NCI-H2029 (cell line): ENCODE measurements around the gene SH3GL2.

ENCODE experiments used
- DNase-seq: peaks from one replicate; lab custom pipeline; 2025; lab: John Stamatoyannopoulos, UW

SH3GL2 gene

GRCh38 chr9:17810728-17811571 is 232.1 kb downstream of the SH3GL2 start:
- DNase-seq = peak; percentile 10

- DNase-seq = no peak
Measured at GRCh38 chr9:17813798-17814197, 234.9 kb downstream of the SH3GL2 start.

- DNase-seq = no peak
Measured at GRCh38 chr9:17816431-17817027, 237.7 kb downstream of the SH3GL2 start.

DNA sequence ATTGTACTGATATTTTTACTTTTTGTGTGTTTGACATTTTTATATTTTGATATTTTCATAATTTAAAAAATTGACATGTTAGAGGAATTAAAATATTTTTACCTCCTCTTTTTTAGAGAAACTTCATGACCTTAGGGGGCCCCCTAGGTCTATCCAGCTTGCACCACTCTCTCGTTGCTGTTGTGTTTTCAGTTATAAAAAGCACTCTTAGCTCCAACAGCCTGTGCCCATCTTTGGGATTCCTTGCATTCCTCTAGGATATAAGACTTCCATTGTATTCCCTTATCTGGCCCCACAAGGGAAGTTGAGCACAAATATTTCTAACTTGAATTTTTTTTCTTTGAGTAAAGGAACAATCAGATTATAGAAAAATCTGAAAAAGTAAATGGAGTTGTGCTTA is 245.3 kb downstream of the SH3GL2 start:
- DNase-seq = no peak

DNA sequence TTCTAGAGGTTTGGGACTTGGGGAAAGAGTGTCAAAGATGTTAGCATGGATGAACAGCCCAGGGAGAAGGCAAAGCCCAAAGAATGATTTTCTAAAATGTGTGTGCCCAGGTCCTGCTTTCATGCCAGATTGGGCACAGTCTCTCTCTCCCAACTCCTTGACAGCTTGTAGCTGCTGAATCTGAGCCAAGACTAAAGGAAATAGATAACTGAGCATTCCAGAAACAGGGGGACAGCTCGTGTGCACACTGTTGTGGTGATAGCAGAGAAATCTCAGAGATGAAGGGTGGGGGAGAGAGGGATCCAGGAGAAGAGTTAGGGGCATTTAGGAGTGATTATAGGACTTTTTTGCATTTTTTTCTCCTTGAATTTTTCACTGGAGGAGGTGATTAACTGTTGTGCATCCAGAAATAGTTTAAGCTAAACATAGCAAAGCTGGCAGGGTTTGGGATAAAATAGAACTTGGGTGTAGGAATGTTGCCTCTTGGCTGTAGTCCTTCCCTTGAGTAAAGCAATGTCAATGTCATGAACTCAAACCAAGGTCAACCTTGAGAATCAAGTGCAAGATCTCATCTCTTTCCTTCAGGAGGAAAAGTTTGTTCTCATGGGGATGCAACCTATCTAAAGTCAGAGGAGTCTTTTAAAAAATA is 245.9 kb downstream of the SH3GL2 start:
- no peak for DNase-seq

- DNase-seq = no peak
Measured at GRCh38 chr9:17825265-17825659, 246.4 kb downstream of the SH3GL2 start.

DNA sequence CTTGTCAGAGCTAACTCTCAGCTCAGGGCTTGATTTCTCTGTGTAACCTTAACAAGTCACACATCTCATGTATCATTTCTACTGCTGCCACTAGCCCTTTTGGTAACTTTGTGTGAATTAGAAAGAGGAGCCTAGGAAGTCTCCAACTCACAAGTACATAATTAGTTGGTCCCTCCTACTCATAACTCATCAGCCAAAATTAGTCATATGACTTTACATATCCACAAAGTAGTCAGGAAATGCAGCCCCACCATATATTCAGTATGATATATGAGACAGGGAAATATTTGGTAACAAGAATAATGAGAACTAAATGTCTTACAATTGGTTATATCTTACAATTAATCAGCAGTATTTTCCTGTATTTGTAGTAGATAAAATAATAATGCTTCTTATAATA is 250.2 kb downstream of the SH3GL2 start:
- no peak for DNase-seq

- DNase-seq = no peak
Measured at GRCh38 chr9:17829812-17830385, 251.0 kb downstream of the SH3GL2 start.

DNA sequence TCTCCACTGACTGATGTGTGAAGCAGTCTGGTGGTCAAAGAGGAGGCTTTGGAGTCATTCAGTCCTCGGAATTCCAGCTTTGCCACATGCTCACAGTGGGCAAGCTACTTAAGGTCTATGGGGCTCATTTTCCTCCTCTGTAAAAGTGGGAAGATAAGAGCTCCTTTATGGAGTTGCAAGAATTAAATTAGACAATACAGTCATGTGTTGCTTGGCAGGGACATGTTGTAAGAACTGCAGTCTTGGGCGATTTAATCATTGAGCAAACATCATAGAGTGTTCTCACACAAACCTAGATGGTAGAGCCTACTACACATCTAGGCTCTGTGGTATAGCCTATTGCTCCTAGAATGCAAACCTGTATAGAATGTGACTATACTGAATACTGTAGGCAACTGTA is 253.9 kb downstream of the SH3GL2 start:
- no peak for DNase-seq

- no peak for DNase-seq
Measured at GRCh38 chr9:17833846-17834245, 255.0 kb downstream of the SH3GL2 start.

GRCh38 chr9:17837965-17838364 is 259.1 kb downstream of the SH3GL2 start:
- no peak for DNase-seq

DNA sequence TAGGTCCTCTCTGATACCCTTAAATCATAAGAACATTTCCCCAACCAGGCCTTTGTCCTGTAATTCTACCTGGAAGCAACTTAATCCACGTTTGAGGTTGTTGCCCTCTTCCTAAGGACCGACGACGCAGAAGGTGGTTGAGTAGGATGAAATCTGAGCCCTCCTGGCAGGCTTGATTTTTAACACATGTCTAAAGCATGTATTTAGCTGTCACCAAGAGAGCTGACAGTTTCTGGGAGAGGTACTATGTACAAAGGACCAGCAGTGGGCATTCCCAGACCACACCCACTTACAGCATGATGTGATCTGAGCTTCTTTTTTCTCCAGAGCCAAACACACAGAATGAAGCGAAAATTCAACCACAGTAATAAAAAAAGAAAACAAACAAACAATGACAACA is 260.9 kb downstream of the SH3GL2 start:
- DNase-seq = peak; percentile 14

DNA sequence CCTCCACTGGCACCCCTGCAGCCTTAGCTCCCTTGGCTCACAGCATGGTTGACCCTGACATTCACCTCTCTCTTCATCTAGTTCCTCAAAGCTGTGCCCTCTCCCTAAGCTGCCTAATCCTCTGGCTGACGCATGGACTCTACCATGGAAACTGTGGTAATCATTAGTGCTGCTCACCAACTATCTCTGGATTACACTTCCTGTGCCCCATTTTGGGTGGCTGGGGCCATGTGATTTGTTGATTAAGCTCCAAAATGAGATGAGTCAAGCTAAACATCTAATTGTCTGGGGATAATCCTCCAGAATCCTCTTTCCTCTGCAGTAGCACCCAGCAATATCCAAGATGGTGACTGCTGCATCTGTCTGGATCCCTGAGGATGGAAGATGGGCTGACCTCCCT is 264.4 kb downstream of the SH3GL2 start:
- DNase-seq = no peak
